Activated effector memory CD4-positive, alpha-beta T cell treated with Interleukin-2 at 50 U/mL for 16 hours (primary cell): ENCODE results near the gene RAB15.

Experiments
- DNase-seq: peaks from one replicate; pipeline ENCODE4 v3.0.0-alpha.2; 2020

RAB15 gene

DNA sequence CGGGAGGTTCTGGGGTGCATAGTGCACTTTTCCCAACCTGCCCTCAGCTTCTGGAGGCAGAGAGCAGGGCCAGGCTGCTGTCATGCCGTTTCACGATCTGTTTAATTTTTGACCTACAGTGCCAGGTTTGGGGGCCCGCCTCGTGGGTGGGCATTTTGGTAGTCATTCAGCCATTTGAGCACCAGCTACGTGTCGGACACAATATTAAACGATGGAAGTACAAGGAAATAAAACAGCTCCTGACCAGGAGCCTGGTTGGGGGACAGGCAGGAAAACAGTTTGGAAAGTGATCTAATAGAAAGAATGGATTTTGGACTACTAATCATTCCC lies 15.3 kb upstream of the RAB15 start:
- no peak for DNase-seq

DNA sequence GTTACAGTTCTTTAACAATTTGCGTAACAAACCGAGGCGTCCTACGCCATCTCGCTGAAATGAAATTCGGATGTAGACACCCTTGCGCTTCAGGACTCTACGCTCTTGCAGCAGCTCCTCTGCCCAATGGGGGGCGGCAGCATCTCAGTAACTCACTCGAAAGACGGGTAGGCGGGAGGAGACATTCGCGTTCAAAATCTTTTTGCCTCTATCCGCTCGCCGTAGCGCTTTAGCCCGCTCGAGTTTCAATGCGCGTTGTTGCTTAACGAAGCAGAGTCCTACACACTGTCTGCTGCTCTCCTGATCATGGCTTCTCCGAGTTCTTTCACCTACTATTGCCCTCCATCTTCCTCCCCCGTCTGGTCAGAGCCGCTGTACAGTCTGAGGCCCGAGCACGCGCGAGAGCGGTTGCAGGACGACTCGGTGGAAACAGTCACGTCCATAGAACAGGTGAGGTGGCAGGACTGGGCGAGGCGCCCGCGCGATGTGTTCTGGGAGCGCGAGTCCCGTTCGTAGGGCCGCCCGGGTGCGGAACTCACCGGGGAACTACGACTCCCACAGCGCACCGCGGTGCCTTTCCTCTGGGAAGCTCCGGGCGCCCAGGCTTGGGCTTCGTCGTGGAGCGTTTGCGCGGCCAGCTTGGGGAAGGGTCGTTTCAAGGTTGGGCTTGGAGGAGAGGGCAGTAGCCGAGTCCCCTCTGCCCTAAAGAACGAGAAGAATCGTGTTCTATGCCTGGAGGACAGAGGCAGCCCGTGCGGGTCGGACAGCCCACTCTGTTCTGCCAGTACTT lies 14.7 kb upstream of the RAB15 start, which contains the start of gene FNTB:
TSS of gene FNTB (plus strand) at position 248 of the 790 bp plus-strand sequence. CDS start at position 307, 59 bp downstream.
- peak; percentile 89 for DNase-seq

GRCh38 chr14:64983439-64984310 lies 11.5 kb upstream of the RAB15 start:
- DNase-seq = no peak

- no peak for DNase-seq
Observed at GRCh38 chr14:64979336-64980074, 7.4 kb upstream of the RAB15 start.

DNA sequence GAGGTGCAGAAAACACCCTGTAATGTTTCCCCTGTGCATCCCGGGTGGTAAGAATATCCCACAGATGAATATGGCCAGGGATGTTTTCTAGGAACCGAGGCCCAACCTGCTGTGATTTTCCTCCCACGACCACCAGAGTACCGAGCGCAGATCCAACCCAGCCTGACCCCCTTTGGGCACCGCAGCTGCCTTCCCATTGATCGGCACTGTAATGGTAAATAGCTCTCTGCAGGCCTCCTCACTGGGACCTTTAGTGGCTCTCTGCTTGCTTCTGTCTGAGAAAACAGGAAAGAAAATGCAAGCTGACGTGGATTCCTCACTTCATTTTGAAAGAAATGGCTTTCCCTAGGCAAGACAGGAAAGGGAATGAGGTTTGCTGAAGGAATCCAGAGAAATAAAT lies 2.4 kb upstream of the RAB15 start:
- no peak for DNase-seq

GRCh38 chr14:64973826-64974225 lies 1.7 kb upstream of the RAB15 start:
- no peak for DNase-seq

GRCh38 chr14:64973026-64973442 lies 898 bp upstream of the RAB15 start:
- no peak for DNase-seq

GRCh38 chr14:64971491-64971942 lies 619 bp downstream of the RAB15 start:
- no peak for DNase-seq

GRCh38 chr14:64970776-64971477 lies 1.2 kb downstream of the RAB15 start:
- no peak for DNase-seq

DNA sequence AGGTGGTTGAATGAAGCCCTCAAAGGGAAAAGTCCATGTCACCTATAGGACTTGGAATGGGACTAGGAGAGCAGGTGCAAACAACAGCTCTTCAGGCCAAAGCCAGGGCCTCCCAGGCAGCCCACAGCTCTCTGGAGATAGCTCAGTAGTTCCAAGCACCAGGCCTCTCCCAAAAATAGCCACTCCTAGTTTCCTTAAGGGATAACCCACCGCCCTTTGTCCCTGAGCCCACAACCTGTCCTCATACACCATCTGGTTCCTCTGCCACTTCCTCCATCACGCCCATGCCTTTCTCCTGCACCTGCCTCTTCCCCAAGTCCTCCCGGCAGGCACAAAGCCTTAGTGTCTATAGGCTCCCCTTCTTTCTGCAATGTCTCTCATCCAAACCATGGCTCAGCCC lies 2.1 kb downstream of the RAB15 start:
- DNase-seq = no peak

GRCh38 chr14:64968651-64969050 lies 3.5 kb downstream of the RAB15 start:
- DNase-seq = no peak

DNA sequence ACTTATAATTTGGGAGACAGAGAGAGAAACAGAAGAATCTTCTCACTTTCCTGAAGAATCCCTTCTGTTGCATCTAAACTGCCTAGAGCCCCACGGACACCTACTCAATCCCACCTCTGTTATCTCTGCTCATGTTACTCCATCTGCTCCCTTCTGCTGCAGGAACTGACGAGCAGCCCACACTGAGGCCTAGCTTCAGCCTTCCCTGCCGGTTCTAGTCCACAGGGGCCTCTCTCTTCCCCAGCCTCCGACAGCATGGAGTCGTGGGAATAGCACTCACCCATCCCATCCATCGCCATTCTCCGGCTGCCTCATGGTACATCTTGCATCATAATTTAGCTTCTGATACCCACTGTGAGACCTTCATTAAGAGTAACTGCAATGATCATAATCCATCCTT lies 4.0 kb downstream of the RAB15 start:
- no peak for DNase-seq

GRCh38 chr14:64966976-64967375 lies 5.2 kb downstream of the RAB15 start:
- no peak for DNase-seq

GRCh38 chr14:64965356-64966000 lies 6.7 kb downstream of the RAB15 start:
- DNase-seq = no peak

- no peak for DNase-seq
Observed at GRCh38 chr14:64963611-64964010, 8.5 kb downstream of the RAB15 start.

DNA sequence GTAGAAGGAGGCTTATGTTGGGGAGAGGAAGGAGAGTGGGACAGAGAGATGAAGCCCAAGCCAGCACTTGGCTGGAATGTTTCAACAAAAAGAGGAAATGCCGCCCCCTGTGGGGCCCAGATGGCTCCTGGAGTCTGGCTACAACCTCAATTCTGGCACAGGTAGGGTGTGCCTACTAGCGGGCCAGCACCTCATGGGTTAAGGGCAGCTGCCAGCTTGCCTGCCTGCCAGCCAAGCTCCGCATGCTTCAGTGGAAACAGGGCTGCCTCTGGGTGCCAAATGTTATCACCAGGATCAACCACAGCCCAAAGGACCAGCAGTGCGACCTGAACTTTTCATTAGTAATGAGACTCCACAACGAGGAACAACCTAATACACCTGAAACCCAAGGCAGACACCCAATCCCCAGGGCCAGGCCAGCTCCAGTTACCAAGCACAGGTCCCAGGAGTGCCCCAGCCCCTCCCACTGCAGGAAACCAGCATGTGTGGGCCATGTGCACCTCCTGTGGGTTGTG lies 11.3 kb downstream of the RAB15 start:
- DNase-seq = no peak

GRCh38 chr14:64958743-64959142 lies 13.4 kb downstream of the RAB15 start:
- no peak for DNase-seq

DNA sequence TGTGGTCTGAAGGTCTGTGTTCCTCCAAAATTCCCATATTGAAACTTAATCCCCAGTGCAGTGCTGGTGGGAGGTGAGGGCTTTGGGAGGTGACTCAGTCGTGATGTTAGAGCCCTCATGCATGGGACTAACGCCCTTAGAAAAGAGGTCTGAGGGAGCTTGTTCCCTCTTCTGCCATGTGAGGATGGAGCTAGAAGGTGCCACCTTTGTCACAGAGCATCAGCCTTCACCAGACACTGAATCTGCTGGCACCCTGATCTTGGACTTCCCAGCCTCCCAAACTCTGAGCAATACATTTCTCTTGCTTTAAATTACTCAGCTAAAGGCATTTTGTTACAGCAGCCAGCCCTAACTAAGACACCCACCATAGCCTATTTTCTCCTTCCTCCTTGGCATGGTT lies 13.9 kb downstream of the RAB15 start:
- DNase-seq = no peak

DNA sequence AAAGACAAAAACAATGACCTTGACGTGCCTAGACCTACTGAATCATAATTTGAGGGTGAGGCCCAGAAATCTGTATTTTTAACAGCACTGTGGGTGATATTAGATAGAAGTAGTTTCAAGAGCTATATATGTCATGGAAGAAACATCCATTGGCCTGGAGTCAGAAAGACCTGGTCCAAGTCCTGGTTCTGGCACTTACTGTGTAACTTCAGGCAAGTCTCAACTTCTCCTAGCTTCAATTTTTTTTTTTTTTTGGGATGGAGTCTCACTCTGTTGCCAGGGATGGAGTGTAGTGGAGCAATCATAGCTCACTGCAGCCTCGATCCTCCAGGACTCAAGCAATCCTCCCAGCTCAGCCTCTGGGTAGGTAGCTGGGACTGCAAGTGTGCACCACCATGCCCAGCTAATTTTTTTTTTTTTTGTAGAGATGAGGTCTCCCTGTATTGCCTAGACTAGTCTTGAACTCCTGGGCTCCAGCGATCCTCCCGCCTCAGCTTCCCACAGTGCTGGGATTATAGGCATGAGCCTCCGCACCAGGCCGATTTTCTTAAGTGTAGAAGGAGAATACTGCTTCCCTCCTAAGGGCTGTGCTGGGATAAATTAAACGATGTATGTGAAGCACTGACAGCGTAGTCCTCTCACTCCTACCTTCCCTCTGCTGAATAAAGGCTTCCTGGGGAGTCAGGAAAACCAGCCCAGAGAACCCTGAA lies 15.3 kb downstream of the RAB15 start:
- DNase-seq = no peak

DNA sequence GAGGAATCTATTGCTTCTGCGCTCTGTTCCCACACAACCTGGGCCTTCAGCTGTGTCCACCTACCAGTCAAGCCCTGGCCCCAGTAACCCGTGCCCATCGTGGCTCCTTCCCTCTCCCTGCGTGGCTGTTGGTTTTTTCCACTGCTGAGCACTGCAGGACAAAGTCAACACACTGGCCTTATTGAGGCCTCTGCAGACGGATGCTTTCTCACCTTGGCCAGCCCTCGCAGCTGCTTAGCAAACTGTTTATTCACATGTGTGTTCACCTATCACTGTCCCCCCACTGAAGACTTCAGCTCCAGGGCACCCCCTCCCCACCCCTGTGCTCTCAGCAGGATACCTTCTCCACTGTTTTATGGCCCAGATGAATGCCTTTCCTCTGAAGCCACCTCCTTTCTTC lies 16.8 kb downstream of the RAB15 start:
- no peak for DNase-seq
